Measurements from ENCODE around the gene CABP5.

The CABP5 gene

GRCh38 chr19:48029431-48029830 lies 14.4 kb downstream of the CABP5 start:
- no peak for DNase-seq

DNA sequence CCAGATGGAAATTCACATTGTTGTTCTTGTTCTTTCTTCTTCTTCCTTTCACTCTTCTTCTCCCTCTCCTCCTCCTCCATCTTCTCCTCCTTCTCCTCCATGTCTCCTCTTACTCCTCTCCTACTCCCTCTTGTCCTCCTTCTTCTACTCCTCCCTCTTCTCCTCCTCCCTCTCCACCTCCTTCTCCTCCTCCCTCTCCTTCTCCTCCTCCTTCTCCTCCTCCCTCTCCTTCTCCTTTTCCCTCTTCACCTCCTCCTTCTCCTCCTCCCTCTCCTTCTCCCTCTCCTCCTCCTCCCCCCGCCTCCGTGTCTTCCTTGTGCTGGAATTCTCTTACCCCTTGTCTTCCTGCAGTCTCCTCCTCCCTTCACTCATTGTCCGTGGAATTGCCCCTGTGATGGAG lies 18.4 kb downstream of the CABP5 start:
- no peak for DNase-seq

GRCh38 chr19:48023518-48023917 lies 20.4 kb downstream of the CABP5 start:
- DNase-seq, result no peak

DNA sequence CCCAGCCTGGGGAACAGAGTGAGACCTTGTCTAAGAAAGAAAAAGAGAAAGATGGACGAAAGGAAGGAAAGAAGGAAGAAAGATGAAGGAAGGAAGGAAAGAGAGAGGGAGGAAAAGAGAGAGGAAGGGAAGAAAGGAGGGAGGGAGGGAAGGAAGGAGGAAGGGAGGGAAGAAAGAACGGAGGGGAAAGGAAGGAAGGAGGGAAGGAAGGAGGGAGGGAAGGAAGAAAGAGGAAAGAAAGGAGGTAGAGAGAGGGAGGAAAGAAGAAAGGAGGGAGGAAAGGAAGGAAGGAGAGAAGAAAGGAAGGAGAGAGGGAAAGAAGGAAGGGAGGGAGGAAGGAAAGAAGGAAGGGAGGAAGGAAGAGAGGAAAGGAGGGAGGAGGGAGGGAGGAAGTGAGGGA lies 20.9 kb downstream of the CABP5 start:
- DNase-seq, result no peak

GRCh38 chr19:48020686-48021085 lies 23.2 kb downstream of the CABP5 start:
- no peak for DNase-seq

GRCh38 chr19:48010932-48011758 lies 32.7 kb downstream of the CABP5 start:
- no peak for DNase-seq

GRCh38 chr19:48006762-48007161 lies 37.1 kb downstream of the CABP5 start:
- DNase-seq, result no peak

GRCh38 chr19:48004236-48004635 lies 39.6 kb downstream of the CABP5 start:
- no peak for DNase-seq

GRCh38 chr19:48000846-48001245 lies 43.0 kb downstream of the CABP5 start:
- no peak for DNase-seq

- DNase-seq, result no peak
Measured at GRCh38 chr19:47998800-47999199, 45.1 kb downstream of the CABP5 start.

DNA sequence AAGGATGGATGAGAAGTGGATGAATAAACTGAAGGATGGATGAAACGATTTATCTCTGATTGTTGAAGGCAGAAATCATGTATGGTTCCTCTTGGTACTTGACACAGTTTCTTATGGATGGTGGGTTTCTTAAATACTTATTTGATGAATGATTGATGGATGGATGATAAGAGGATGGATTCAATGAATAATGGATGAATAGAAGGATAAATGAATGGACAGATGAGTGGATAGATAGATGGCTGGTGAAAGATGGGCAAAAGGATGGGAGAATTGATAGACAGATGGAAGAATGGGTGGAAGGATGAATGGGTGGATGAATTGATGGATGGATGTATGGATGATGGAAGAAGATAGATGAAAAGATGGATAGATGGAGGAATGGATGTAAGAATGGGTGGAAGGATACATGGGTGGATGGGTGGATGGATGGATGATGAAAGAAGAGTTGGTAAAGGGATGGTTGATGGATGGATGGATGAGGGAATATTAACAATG lies 47.6 kb downstream of the CABP5 start:
- DNase-seq, result no peak

- DNase-seq, result no peak
Measured at GRCh38 chr19:47994209-47994802, 49.6 kb downstream of the CABP5 start, which contains the start of gene ELSPBP1. Gene ELSPBP1, plus strand, starts transcription at chr19:47994632. Its CDS starts 14,036 bp downstream, at chr19:48008668.

GRCh38 chr19:47992070-47992469 lies 51.8 kb downstream of the CABP5 start, which contains the start of gene BSPH1:
Gene BSPH1, minus strand, starts transcription at chr19:47992170. Its CDS starts 89 bp downstream, at chr19:47992081.
- no peak for DNase-seq

DNA sequence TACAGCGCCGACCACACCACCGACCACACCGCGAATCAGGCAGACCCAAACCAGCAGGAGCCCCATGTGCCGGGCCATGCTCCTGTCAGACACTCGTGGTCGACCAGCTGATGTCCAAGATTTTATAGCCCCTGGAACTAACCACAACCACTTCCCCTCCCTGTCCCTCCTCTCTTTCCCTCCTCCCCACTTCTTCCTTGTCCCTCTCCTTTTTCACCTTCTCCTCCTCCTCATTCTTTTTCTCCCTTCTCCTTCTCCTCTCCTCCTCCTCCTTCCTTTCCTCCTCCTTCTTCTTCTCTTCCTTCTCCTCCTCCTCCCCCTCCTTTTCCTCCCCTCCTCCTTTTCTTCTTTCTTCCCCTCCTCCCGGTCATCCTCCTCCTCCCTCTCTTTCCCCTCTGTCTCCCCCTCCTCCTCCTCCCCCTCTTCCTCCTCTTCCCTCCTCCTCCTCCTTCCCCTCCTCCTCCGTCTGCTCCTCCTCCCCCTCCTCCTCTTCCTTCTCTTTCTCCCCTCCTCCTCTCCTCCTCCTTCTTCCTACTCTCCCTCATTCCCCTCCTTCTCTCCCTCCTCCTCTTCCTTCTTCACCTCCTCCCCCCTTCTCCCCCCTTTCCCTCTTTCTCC lies 52.6 kb downstream of the CABP5 start:
- DNase-seq, result no peak
